ENCODE results near the gene PCSK4. TPM values are rescaled to one million over a fixed set of nuclear protein-coding genes. Genes with fewer than 3 reads are reported as not detected.
A peak's percentile ranks its signal among the peaks of the same experiment; 100 is the strongest.

The PCSK4 gene
- total and polyA plus RNA-seq, 2 donors (not counting 3 experiments of a cell fraction or from before 2014, with no cell fraction given): 1.2 to 1.7 TPM

DNA sequence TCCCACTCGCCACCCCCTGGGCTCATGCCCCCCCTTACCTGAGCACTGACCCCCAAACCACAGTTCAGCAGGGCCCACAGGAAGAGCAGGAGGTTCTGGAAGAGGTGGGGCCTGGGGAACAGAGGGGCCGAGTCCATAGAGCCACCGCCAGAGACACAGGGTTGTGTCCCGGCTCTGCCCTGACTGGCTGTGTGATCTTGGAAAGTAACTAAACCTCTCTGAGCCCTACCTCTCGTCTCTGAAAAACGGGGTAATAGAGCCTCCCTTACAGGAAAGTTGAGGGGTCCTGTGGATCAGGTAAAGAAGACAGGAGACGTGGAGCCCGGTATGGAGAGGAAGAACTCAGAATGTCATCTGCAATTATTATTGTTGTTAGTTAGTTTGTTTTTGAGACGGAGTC is 20.7 kb upstream of the PCSK4 start:
- Histone ChIP-seq H3K9me3 (replicated peaks; ENCODE audit: control insufficient read depth, insufficient read depth, low read length) (no peaks in the 10 kb centered on the region), H3K9me1 (replicated peaks; ENCODE audit: control insufficient read depth, extremely low read depth, insufficient read depth, low read length) (no peaks in the 10 kb centered on the region), H3K9ac (replicated peaks; ENCODE audit: extremely low read depth, insufficient read depth, low read length) (no peak overlapping the region), H3K4me3 (replicated peaks in 1 of 3; ENCODE audit: insufficient read depth in 1 of 3, low read depth in 1 of 3, low read length in 3 of 3) (no peak overlapping the region), H4K20me1 (replicated peaks; ENCODE audit: control insufficient read depth, extremely low read depth, insufficient read depth, low read length) (no peaks in the 10 kb centered on the region), H2AFZ (ENCODE audit: low read depth, low read length) (no peak overlapping the region), H3K79me2 (ENCODE audit: control insufficient read depth, insufficient read depth, low read length) (no peaks in the 10 kb centered on the region), H3K4me2 (ENCODE audit: insufficient read depth, low read length) (no peak overlapping the region), H3K27me3 (ENCODE audit: control insufficient read depth in 2 of 2, insufficient read depth in 2 of 2, low read length in 2 of 2) (peaks cover 5 to 8% of the 10 kb centered on the region in 2 experiments), H3K36me3 (ENCODE audit: control insufficient read depth in 2 of 2, extremely low read depth in 1 of 2, insufficient read depth in 2 of 2, low read length in 2 of 2) (no peaks in the 10 kb centered on the region), H3K4me1 (ENCODE audit: control insufficient read depth, extremely low read depth, insufficient read depth, low read length) (no peaks in the 10 kb centered on the region), H3K27ac (ENCODE audit: insufficient read depth, low read depth, low read length) (no peak overlapping the region)
- ChIA-PET POLR2A (no interaction called here), CTCF (no interaction called here)
- dilution Hi-C loops (cut with MboI; ENCODE audit: extremely low pct_ligation_motif_present, low sequenced_read_pairs) (no loop called here), intact Hi-C loops (cut with micrococcal nuclease) (loop anchor here (5.0 kb wide), 1 partner anchor 229 kb away; no protein-coding TSS in a partner anchor)
- no peak for TF ChIP-seq FOS (IDR thresholded peaks at IDR 0.05; ENCODE audit: borderline replicate concordance, insufficient read depth, low read length)
- FAIRE-seq (no peak), DNase-seq (ENCODE audit: low read depth, low spot score) (no peak)
- no TSS peak for BruUV-seq (replicated peaks)

DNA sequence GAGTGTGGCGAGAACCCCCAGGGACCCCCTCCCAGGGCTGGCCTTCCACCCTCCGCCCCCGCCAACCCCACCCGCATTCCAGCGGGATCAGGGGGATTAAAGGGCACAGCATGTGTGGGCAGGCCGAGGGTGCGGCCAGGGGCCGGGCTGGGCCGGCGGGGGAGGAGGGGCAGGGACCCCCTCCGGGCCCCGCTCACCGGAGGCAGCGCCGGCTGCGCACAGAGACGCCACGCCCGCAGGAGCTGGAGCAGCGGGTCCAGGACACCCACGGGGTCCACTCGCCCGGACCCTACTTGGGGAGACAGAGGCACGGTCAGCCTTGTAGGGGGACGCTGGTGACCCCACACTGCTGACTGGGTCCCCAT is 20.3 kb upstream of the PCSK4 start:
- H3K27me3 ChIP-seq (ENCODE audit: control insufficient read depth in 2 of 2, insufficient read depth in 2 of 2, low read length in 2 of 2): peaks cover 5 to 8% of the 10 kb centered on the region in 2 experiments
- no peak for TF ChIP-seq POLR2AphosphoS5 (IDR thresholded peaks at IDR 0.05; ENCODE audit: insufficient read depth, low read depth, low read length)
- peak; percentile 53 for TF ChIP-seq EZH2 (IDR thresholded peaks at IDR 0.05; ENCODE audit: borderline replicate concordance, low read depth, low read length, severe bottlenecking)
- no peaks in the 10 kb centered on the region for H4K20me1 ChIP-seq (replicated peaks; ENCODE audit: control insufficient read depth, extremely low read depth, insufficient read depth, low read length)
- no peak for DNase-seq (ENCODE audit: low read depth, low spot score)
- no peaks in the 10 kb centered on the region for H3K79me2 ChIP-seq (ENCODE audit: control insufficient read depth, insufficient read depth, low read length)
- no peaks in the 10 kb centered on the region for H3K36me3 ChIP-seq (ENCODE audit: control insufficient read depth in 2 of 2, extremely low read depth in 1 of 2, insufficient read depth in 2 of 2, low read length in 2 of 2)
- no peaks in the 10 kb centered on the region for H3K4me1 ChIP-seq (ENCODE audit: control insufficient read depth, extremely low read depth, insufficient read depth, low read length)
- intact Hi-C loops (cut with micrococcal nuclease) (loop anchor here (5.0 kb wide), 1 partner anchor 228 kb away; no protein-coding TSS in a partner anchor), dilution Hi-C loops (cut with MboI; ENCODE audit: extremely low pct_ligation_motif_present, low sequenced_read_pairs) (no loop called here)
- H3K9me3 ChIP-seq (replicated peaks; ENCODE audit: control insufficient read depth, insufficient read depth, low read length): no peaks in the 10 kb centered on the region
- no TSS peak for BruUV-seq (replicated peaks)
- no peak overlapping the region for H3K27ac ChIP-seq (ENCODE audit: insufficient read depth, low read depth, low read length)
- no peak for FAIRE-seq
- H3K4me2 ChIP-seq (ENCODE audit: insufficient read depth, low read length): no peak overlapping the region
- ChIA-PET CTCF (no interaction called here), POLR2A (no interaction called here)
- H3K9me1 ChIP-seq (replicated peaks; ENCODE audit: control insufficient read depth, extremely low read depth, insufficient read depth, low read length): no peaks in the 10 kb centered on the region
- H3K4me3 ChIP-seq (replicated peaks in 1 of 3; ENCODE audit: insufficient read depth in 1 of 3, low read depth in 1 of 3, low read length in 3 of 3): no peak overlapping the region
- H2AFZ ChIP-seq (ENCODE audit: low read depth, low read length): no peak overlapping the region
- no peak overlapping the region for H3K9ac ChIP-seq (replicated peaks; ENCODE audit: extremely low read depth, insufficient read depth, low read length)

All from endothelial cell of umbilical vein (primary cell).